ENCODE measurements around the gene PLEKHG7. TPM values are rescaled to one million over a fixed set of nuclear protein-coding genes. Genes with fewer than 3 reads are reported as not detected.
"Not testable (repeated sequence)": the region's sequence is repeated elsewhere in the genome, so short reads cannot be mapped to it uniquely, and the experiment has no call there.

PLEKHG7 gene
- total RNA-seq, 4 donors from 2014 or later, result 2.5 to 8.6 (median 4.3) TPM

DNA sequence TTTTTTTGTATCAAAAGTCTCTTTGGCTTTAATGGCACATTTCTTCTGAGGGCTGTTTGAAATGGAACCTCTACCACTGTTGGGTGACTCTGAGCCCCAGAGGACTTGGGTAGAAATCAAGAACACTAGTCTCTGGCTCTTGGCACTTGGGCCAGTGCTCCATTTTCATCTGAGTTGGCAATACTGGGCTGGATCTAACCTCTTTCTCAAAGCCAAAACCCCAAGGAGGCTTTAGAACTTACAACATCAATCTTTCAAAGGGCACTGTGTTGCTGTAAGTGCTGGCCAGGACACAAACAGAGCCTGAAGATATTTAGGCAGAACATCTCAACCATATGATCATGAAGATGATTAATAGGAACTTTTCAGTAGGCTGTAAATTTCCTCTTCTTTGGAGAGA lies 34.0 kb upstream of the PLEKHG7 start:
- Histone ChIP-seq H3K36me3 (no peaks in the 10 kb centered on the region), H3K27me3 (no peaks in the 10 kb centered on the region), H3K27ac (no peak overlapping the region), H3K9me3 (no peaks in the 10 kb centered on the region), H3K4me3 (no peak overlapping the region), H3K4me1 (no peaks in the 10 kb centered on the region)
- TF ChIP-seq POLR2AphosphoS5 (IDR thresholded peaks at IDR 0.05) (no peak), POLR2A (IDR thresholded peaks at IDR 0.05) (no peak), EP300 (IDR thresholded peaks at IDR 0.05; ENCODE audit: low read depth) (no peak)
- TF ChIP-seq, protein P1, sequence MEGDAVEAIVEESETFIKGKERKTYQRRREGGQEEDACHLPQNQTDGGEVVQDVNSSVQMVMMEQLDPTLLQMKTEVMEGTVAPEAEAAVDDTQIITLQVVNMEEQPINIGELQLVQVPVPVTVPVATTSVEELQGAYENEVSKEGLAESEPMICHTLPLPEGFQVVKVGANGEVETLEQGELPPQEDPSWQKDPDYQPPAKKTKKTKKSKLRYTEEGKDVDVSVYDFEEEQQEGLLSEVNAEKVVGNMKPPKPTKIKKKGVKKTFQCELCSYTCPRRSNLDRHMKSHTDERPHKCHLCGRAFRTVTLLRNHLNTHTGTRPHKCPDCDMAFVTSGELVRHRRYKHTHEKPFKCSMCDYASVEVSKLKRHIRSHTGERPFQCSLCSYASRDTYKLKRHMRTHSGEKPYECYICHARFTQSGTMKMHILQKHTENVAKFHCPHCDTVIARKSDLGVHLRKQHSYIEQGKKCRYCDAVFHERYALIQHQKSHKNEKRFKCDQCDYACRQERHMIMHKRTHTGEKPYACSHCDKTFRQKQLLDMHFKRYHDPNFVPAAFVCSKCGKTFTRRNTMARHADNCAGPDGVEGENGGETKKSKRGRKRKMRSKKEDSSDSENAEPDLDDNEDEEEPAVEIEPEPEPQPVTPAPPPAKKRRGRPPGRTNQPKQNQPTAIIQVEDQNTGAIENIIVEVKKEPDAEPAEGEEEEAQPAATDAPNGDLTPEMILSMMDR (IDR thresholded peaks at IDR 0.05), result no peak
- intact Hi-C loops (cut with DNase I; ENCODE audit: low total_unique reads) (no loop called here), in situ Hi-C loops (cut with MboI; ENCODE audit: low pct_ligation_motif_present in 1 of 4, low pct_unique_long_range_greater_than_20kb in 1 of 4, low sequenced_read_pairs in 3 of 4) (no loop called here)
- DNase-seq, result no peak

DNA sequence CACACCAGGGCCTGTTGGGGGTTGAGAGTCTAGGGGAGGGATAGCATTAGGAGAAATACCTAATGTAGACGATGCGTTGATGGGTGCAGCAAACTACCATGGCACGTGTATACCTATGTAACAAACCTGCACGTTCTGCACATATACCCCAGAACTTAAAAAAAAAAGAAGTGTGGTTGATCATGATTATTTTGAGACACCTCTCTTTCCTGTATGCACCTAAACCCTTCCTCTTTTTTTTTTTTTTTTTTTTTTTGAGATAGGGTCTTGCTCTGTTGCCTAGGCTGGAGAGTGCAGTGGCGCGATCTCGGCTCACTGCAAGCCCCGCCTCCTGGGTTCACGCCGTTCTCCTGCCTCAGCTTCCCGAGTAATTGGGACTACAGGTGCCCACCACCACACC lies 31.3 kb upstream of the PLEKHG7 start:
- H3K27me3 ChIP-seq; H3K27ac ChIP-seq; in situ Hi-C loops (cut with MboI; ENCODE audit: low pct_ligation_motif_present in 1 of 4, low pct_unique_long_range_greater_than_20kb in 1 of 4, low sequenced_read_pairs in 3 of 4); H3K9me3 ChIP-seq; intact Hi-C loops (cut with DNase I; ENCODE audit: low total_unique reads); H3K36me3 ChIP-seq; H3K4me1 ChIP-seq; H3K4me3 ChIP-seq; DNase-seq: not testable (repeated sequence)
- 86 to 93% methylated on average over 11 of the region's 11 CpGs for WGBS, 2 donors (ENCODE audit: low coverage in 1 of 2)

DNA sequence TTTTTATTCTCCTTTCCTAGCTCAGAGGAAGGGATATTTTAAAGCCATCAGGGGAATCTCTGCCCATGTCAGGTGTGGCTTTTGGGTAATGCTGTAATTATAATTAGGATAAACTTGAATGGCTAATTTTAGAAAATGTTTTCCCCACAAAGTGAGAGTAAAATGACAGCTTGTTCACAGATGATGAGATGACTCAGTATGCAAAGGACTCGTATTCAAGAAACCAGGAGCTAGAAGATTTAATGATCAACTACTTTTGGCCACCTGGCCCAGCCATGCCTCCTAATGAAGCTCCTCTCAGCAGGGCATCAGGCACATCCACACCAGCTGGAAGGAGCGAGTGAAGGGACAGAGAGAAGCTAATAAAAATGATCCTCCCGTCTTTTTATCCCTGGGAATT lies 29.0 kb upstream of the PLEKHG7 start:
- Histone ChIP-seq H3K36me3 (no peaks in the 10 kb centered on the region), H3K27ac (no peak overlapping the region), H3K4me1 (no peaks in the 10 kb centered on the region), H3K4me3 (no peak overlapping the region), H3K9me3 (no peaks in the 10 kb centered on the region), H3K27me3 (no peaks in the 10 kb centered on the region)
- DNase-seq, result no peak
- intact Hi-C loops (cut with DNase I; ENCODE audit: low total_unique reads), result no loop called here
- in situ Hi-C loops (cut with MboI; ENCODE audit: low pct_ligation_motif_present in 1 of 4, low pct_unique_long_range_greater_than_20kb in 1 of 4, low sequenced_read_pairs in 3 of 4), result no loop called here
- 73 to 80% methylated on average over 2 to 3 of the region's 3 CpGs for whole genome bisulfite sequencing, 2 donors (ENCODE audit: low coverage in 1 of 2)
- no peak for TF ChIP-seq EP300 (IDR thresholded peaks at IDR 0.05; ENCODE audit: low read depth)

DNA sequence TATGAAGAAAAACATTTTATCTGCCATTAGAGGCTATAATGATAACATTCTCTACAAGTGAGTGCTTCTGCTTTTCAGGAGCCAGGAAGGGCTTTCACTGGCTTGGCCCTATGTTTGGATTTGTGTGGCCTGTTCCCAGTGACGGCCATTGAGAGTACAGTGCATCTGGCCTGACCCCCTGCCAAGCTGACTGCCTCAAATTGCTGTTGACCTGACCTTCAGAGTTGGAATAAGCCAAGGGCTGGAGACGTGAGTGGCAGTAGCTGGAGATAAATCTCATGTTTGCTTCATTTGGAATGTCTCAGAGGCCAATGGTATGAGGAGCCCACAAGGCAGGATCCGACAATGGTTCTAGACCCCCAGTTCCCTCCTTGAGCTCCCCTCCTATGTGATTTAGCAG lies 28.3 kb upstream of the PLEKHG7 start:
- no peak for DNase-seq
- Histone ChIP-seq H3K9me3 (no peaks in the 10 kb centered on the region), H3K36me3 (no peaks in the 10 kb centered on the region), H3K4me3 (no peak overlapping the region), H3K27ac (no peak overlapping the region), H3K27me3 (no peaks in the 10 kb centered on the region), H3K4me1 (no peaks in the 10 kb centered on the region)
- in situ Hi-C loops (cut with MboI; ENCODE audit: low pct_ligation_motif_present in 1 of 4, low pct_unique_long_range_greater_than_20kb in 1 of 4, low sequenced_read_pairs in 3 of 4), result no loop called here
- WGBS, 2 donors (ENCODE audit: low coverage in 1 of 2), result 64% methylated on average over 3 of the region's 3 CpGs; no CpG with 5 or more reads in 1 of the 2 donors
- intact Hi-C loops (cut with DNase I; ENCODE audit: low total_unique reads), result no loop called here
- TF ChIP-seq, protein P1 (IDR thresholded peaks at IDR 0.05), result no peak
- TF ChIP-seq EP300 (IDR thresholded peaks at IDR 0.05; ENCODE audit: low read depth), result no peak
- no peak for TF ChIP-seq POLR2AphosphoS5 (IDR thresholded peaks at IDR 0.05)
- TF ChIP-seq POLR2A (IDR thresholded peaks at IDR 0.05), result no peak

DNA sequence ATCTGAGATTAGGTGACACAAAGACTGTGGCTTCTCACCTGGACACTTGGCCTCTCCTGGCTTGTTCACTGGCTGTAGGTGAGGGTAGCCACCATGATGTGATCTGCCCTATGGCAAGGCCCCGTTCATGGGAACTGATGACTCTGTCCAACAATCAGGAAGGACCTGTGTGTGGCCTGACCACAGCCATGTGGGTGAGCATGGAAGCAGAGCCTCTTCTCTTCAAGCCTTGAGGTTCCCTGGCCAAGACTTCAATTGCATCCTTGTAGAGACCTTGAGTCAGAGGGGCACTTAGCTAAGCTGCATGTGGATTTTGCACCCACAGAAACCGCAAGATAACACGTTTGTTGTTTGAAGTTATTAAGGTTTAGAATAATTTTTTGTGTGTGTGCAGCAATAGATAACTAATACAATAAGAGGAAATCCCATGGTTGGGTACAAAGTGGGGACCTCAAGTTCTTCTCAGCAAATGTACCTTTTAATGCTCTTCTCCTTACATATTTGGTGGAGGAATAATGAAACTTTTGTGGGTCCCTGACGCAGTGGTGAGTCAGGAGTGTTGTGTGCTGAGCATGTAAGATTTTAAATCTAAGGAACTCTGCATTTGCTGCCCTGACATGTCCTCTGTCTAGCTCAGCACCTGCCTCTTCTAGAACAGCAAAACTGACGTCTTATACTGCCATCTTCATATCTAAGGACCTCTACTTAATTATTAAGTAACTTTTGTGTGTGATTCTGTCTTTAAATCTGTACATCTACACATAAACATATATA lies 27.5 kb upstream of the PLEKHG7 start:
- in situ Hi-C loops (cut with MboI; ENCODE audit: low pct_ligation_motif_present in 1 of 4, low pct_unique_long_range_greater_than_20kb in 1 of 4, low sequenced_read_pairs in 3 of 4), result no loop called here
- DNase-seq, result no peak
- intact Hi-C loops (cut with DNase I; ENCODE audit: low total_unique reads), result no loop called here
- WGBS, 2 donors (ENCODE audit: low coverage in 1 of 2), result 73 to 76% methylated on average over 5 of the region's 5 CpGs
- no peak for TF ChIP-seq POLR2AphosphoS5 (IDR thresholded peaks at IDR 0.05)
- TF ChIP-seq EP300 (IDR thresholded peaks at IDR 0.05; ENCODE audit: low read depth), result no peak
- TF ChIP-seq POLR2A (IDR thresholded peaks at IDR 0.05), result no peak
- H3K27ac ChIP-seq, result no peak overlapping the region
- no peaks in the 10 kb centered on the region for H3K27me3 ChIP-seq
- no peaks in the 10 kb centered on the region for H3K36me3 ChIP-seq
- no peak overlapping the region for H3K4me3 ChIP-seq
- no peaks in the 10 kb centered on the region for H3K4me1 ChIP-seq
- H3K9me3 ChIP-seq, result no peaks in the 10 kb centered on the region

Data from transverse colon (tissue), 4 donors.